Activated CD4-positive, CD25-positive, alpha-beta regulatory T cell (primary cell): ENCODE results near the gene DCK.

Experiments
- DNase-seq, 4 experiments: peaks; one replicate each; lab custom pipeline; 2025; lab: John Stamatoyannopoulos, UW

DCK gene

GRCh38 chr4:71064521-71064920 is 71.1 kb downstream of the DCK start:
- DNase-seq: no peak

GRCh38 chr4:71065991-71066510 is 72.6 kb downstream of the DCK start:
- no peak for DNase-seq

GRCh38 chr4:71066737-71067716 is 73.6 kb downstream of the DCK start:
- no peak for DNase-seq

GRCh38 chr4:71069063-71069462 is 75.6 kb downstream of the DCK start:
- DNase-seq: no peak

- DNase-seq: no peak
Measured at GRCh38 chr4:71070015-71070414, 76.6 kb downstream of the DCK start.

- DNase-seq: no peak
Measured at GRCh38 chr4:71074452-71075299, 81.2 kb downstream of the DCK start.
